AG10803 (cell line): ENCODE measurements around the gene SCGB1D4.

Source experiments
- DNase-seq: peaks from one replicate; pipeline ENCODE4 v3.0.0; 2010; ENCODE audit warnings: low read depth
- H3K4me3 ChIP-seq: 2 replicates; pipeline ENCODE4 v1.5.1; 2011; ENCODE audit warnings: mild to moderate bottlenecking, low read length, control low read depth
- CTCF ChIP-seq: conservative IDR thresholded peaks from 2 replicates; pipeline ENCODE4 v1.5.1; 2011; ENCODE audit warnings: mild to moderate bottlenecking, low read length, control low read depth, inconsistent platforms

Gene SCGB1D4

GRCh38 chr11:62273284-62273683 is 25.6 kb downstream of the SCGB1D4 start:
- no peak for DNase-seq
- no peak overlapping the region for H3K4me3 ChIP-seq
- TF ChIP-seq CTCF = no peak

GRCh38 chr11:62269654-62270278 is 29.1 kb downstream of the SCGB1D4 start, which contains the start of gene SCGB2A2:
Gene SCGB2A2 (plus strand): TSS chr11:62270158. CDS start chr11:62270217, 59 bp downstream.
- no peak for DNase-seq
- no peak within 1 kb of the TSS for H3K4me3 ChIP-seq
- TF ChIP-seq CTCF = no peak

GRCh38 chr11:62267576-62267975 is 31.3 kb downstream of the SCGB1D4 start:
- no peak for TF ChIP-seq CTCF
- H3K4me3 ChIP-seq = no peak overlapping the region
- no peak for DNase-seq

- no peak for TF ChIP-seq CTCF
- no peak overlapping the region for H3K4me3 ChIP-seq
- DNase-seq = no peak
These were observed 31.8 kb downstream of the SCGB1D4 start for GRCh38 chr11:62267050-62267449.

GRCh38 chr11:62266558-62266957 is 32.3 kb downstream of the SCGB1D4 start:
- no peak overlapping the region for H3K4me3 ChIP-seq
- no peak for DNase-seq
- TF ChIP-seq CTCF = no peak

- no peak for DNase-seq
These were observed 34.9 kb downstream of the SCGB1D4 start for GRCh38 chr11:62264004-62264403.

More at GRCh38 chr11:62264004-62264403, 34.9 kb downstream of the SCGB1D4 start:
- H3K4me3 ChIP-seq = no peak overlapping the region
- TF ChIP-seq CTCF = no peak
